A172 (cell line): ENCODE measurements around the gene DAB2. TPM values are rescaled to one million over a fixed set of nuclear protein-coding genes. Genes with fewer than 3 reads are reported as not detected.

Experiments
- DNase-seq: peaks from one replicate; pipeline ENCODE4 v3.0.0-alpha.2; 2015; ENCODE audit warnings: low spot score
- total RNA-seq: library from RNA; depleted of rRNA; stranded (reverse); fragments of >200 nt; shearing (Covaris generic); gene quantifications from 2 replicates; pipeline ENCODE4 v1.2.3, GENCODE V29; 2014

The DAB2 gene
- total RNA-seq, 1 experiment from 2014 or later, result 46.1 TPM

DNA sequence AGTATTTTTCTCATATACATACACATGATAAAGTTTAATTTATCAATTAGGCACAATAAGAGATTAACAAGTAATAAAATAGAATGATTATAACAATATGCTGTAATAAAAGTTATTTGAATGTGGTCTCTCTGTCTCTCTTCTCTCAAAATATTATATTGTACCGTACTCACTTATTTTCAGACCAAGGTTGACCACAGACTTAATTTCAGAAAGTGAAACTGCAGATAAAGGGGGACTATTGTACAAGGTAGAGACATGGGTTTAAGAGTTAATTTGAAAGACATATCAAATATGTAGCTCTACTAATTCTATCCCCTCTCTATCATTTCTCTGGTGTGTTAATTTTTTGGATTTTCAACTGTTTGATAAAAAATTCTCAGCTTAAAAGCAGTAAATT is 40.5 kb downstream of the DAB2 start:
- DNase-seq, result no peak

DNA sequence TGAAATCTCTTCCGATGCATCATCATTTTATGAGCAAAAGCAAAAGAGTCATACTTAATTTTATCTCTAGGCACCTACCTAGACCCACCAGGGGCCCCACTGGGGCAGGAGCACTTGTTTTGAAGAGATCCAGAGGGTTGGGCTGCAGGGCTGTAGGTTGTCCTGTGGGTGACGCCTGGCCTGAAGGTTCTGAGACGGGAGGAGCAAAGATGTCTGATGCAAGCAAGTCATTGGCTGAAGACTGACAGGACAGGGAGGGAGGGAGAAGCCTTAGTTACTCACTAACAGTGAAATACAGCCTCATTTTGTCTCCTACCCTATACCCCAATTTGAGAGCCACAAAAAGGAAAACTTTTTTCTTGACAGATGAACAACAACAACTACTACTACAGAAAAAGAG is 43.4 kb downstream of the DAB2 start:
- DNase-seq, result no peak

DNA sequence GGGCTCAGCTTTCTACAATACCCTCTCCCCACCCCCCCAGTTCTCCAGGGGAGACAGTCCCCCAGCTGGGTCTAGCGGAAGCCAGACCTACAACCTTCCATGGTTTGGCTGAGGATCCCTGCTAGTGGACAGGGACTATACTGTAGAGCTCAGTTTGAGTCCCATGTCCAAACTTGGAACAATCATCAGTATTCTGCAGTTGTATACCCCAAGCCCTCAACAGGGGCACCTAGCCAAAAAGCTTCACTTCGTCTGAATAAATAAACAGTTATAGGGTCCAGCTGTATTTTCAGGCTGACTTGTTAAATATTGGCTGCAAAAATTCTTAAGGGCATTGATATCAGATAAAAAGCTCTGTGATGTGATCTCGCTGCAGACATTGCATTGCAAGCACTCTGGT is 45.1 kb downstream of the DAB2 start:
- DNase-seq, result no peak

DNA sequence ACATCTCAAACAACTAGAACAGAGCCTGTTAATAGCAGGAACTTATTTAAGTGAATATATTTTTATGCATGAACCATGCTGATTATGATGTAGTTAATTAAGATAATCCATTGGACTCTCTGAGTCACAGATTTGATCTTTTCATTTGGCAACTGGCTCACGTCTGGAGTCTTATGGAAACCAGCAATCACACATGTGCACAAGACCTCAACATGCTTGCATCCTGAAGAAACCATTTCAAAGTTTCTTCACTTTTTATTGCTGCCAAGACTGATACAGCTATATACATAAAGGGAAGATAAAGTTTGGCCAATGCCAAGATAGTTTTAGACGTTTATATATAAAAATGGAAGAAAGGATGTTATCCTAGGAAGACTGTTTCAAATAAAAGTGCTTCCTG is 47.2 kb downstream of the DAB2 start:
- no peak for DNase-seq

DNA sequence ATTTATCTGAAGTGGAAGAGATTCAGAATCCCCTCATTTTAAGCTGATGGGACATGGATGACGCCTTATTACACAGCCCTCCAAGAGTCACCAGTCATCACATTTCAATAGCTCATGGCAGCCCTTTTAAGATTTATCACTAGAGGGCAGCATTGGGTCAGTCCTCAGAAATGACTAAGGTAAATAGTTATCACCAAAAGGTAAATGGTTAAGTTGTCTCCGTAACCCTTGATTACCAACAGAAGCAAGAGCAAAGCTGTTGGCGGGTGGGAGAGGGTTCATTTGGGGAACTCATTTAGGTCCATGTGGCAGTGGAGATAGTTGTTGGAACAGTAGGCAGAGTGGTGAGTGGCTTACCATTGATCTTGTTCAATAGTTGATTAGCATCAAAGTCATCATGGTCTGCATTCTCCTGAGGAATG is 48.5 kb downstream of the DAB2 start:
- peak; percentile 68 for DNase-seq

DNA sequence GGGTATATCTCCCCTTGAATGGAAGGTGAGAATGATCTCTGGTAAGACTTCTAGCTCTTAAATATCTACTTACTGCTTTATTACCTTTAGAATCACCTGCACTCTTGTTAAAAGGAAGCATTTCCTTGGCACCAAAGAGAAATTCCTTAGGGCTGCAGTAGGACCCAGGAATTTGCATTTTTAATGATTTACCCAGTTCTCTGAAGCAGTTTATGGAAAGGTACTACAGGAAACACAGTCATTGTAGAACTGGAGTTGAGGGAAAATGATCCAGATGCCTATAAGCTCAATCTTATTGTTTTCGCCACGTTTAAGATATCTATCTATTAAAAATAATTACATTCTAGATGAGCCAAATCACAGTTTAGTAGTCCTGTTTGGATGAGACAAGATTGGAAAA is 51.0 kb downstream of the DAB2 start:
- no peak for DNase-seq

DNA sequence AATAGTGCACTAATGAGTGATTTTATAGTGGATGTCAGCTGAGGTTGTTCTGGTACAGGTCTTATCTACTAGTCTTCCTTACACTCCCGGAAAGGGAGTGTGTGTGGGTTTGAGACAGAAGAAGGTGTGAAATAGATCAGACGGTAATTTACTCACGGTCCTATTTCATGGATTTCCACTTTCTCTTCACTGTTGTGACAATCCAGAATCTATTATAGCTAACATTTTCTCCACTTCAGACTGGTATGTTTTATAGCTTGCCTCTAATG is 53.5 kb downstream of the DAB2 start:
- DNase-seq, result no peak

DNA sequence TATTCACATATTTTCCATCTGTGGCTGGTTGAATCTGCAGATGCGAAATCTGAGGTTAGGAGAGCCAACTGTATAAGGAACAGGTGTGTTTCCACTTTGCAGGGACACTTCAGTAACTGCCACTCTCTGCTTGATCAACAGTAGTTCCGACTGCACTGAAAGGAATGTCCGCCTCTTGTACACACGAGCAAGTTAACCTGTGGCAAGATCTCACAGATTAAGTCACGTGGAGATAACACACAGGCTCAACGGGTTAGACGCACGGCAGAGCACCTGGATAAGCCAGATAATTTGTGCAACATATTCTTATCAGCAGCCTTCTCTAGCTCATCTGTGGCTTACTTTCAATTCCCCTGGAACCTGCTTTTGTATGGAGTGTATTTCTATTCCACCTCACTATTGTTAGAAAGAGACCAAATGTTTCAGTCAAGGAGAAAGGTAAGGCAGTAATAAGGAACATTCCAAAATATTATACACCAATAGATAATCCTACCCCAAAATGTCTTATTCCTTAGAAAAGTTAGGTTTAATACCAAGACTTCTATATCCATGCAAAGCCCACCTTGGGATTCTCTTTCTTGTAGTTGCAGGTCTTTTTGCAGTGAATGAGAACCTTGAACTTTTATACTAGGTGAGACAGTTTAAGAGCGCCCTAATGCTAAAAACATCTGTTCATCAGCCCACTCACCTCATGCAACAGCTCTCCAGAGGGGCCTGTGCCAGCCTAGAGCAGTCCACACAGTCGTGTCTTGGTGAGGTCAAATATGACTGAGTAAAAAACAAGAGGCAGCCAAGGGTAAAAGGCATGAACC is 54.0 kb downstream of the DAB2 start:
- no peak for DNase-seq

DNA sequence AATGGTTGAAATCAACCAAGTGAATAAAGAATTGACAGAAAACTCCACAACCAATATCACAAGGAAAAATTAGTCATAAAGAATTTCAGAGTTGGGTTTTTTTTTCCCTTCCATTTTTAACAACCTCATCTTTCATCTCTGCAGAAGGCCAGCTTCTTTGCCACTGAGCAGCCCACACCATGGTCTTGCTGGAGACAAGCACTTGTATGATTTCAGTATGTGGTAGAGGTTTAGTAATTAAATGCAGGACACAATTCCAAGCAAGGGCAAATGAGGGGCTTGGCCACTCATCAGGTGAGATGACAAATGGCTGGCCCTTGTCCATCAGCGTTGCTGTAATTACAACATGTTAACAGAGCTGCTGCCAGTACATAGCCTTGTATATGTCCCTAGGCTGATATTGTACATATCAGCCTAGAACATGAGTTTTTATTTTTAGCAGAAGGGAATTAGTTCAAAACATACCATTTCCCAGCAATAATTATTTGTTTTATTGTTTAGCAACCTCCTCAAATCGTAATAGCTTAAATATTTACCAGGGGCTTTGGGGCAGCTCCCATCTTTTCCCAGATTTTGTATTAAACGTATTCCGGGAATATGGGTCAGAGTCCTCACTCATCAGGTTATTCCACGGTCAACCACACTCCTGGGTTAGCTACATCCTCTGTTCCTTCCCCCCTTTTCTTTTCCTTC is 55.5 kb downstream of the DAB2 start:
- DNase-seq, result no peak

DNA sequence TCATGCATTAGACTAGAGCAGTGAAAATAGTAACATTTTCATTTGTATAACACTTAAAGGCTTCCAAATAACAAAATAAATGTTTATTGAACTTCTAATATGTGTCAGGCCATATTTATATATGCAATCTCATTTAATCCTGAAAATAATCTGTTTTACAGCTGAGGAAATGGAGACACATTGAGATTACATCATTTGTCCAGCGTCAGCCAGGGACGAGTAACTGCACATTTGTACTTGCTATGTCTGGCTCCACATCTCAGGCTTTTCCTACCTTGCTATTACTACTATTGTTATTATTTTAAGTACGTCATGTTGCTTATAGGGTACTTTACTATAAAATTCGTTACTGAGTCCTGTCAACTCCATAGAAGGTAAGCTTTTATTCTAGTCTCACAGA is 56.7 kb downstream of the DAB2 start:
- DNase-seq, result no peak

DNA sequence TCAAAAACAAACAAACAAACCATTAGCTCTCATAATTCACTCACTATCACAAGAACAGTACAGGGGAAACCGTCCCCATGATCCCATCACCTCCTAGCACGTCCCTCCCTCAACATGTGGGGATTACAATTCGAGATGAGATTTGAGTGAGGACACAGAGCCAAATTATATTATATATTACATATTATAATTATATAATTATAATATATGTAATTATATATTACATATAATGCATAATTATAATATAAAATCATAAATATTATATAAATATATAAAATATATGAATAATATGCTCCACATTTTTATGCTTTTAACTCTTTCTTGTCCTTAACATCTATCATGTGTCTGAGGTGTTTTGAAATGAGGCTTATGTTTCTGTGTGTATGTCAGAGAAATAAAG is 57.1 kb downstream of the DAB2 start:
- DNase-seq, result no peak

DNA sequence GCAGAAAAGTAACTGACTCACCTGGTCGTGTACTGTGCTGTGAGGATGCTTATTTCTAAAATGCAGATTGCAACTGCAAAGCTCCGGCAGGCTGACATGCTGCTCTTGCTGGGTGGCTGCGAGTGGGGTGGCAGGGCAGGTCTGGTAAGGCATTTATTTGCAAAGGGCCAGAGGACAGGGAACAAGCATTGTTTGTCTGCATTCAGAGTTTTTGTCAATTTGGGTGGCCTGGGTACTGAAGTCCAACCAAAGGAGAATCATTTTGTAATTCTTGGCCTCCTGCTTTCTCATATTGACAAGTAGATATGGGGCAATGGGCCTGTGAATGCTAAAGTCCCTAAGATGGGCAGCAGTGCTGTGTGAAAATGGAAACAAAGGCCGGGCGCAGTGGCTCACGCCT is 60.4 kb downstream of the DAB2 start, which contains the start of gene C9:
Gene C9, minus strand, starts transcription at position 129 of the 400 bp plus-strand sequence. Its CDS starts 31 bp downstream, at position 98.
- no peak for DNase-seq

DNA sequence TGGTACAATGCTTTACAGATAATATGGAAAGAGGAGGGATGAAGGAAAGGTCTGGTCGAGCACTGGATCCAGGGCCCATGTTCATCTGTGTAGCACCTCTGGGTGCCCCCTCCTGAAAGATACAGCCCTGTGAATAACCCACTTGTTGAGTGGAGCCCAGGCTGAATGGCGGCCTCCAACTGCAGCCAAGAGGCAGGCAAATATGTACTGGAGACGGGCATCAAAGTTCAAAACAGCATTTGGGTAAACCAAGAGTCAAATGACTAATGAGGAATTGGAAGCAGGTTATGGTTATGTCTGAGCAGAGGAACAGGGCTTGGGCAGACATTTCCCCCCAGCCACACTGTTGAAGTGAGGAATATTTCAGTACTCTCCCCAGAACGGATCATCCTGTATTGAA is 61.6 kb downstream of the DAB2 start:
- no peak for DNase-seq

DNA sequence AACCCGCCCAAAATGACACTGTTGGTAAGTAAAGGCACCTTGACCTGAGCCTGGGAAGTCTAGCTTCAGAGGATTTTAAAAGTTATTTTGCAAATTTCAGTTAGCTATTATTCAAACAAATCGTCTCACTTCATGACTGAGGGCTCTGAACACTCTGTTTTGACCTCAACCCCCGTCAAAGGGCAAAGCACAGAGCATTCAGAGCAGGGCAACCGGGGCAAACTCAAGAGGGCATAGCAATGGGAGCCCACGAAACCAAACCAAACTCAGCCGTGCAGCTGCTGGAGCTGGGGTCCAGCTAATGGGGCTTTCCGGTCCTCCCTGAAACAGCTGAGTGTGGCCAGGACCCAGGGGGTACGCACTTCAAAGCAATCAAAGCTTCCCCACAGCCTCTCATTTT is 62.1 kb downstream of the DAB2 start:
- no peak for DNase-seq

DNA sequence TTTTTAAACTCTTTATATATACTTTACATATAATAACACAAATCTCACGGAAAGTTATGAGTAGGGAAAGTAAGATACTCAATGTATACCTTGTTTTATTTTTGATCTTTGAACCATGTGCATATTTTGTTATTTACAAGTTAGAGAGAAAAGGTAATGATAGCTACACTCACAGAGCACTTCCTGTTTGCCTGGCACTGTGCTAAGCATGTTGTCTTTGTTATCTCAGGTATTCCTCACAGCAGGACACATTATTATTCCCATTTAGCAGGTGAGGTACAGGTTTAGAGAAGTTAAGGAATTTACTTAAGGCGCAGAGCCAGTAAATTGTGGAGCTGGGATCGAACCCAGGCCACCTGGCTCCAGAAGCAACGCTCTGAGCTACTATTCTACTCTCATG is 63.5 kb downstream of the DAB2 start:
- DNase-seq, result no peak

DNA sequence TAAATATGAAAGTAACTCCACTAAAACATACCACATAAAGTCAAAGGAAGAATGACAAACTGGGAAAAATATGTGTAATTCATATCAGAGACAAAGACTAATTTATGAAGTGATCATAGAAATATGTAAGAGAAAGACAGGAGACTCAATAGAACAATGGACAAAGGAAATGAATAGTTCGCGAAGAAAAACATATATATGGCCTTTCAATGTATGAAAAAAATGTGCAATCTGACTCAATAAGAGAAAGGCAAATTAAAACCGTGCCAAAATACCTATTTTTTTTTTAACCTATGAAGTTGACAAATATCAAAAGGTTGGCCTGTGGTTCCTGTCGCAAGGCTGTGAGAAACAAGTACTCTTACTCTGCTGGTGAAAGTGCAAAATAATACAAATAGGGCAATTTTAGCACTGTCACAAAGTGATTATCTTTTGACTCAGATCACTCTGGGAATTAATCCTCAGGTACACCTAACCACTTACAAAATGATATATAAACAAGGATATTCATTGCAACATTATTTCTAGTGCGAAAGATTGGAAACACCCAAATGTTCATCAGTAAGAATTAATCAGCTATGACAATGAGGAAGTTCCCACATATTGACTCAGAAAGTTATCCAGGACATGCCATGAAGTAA is 64.2 kb downstream of the DAB2 start:
- DNase-seq, result no peak

DNA sequence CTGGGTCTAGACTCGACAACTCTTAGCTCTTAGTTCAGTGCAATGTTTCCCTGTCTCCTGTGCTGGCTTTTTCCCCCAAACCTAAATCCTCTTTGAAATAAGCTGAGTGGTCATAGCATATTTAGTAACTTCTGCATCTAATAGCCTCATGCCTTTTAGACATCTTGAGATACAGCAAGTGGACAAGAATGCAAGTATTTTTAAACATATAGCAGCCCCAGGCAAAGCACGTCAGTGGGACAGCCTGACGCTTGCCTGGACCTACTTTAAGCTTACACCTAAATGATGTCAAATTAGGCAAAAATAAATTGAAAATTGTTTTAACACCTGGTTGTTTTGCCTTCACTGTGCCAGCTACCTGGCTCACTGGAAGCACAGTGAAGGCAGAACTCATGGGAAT is 68.5 kb downstream of the DAB2 start:
- DNase-seq, result no peak

DNA sequence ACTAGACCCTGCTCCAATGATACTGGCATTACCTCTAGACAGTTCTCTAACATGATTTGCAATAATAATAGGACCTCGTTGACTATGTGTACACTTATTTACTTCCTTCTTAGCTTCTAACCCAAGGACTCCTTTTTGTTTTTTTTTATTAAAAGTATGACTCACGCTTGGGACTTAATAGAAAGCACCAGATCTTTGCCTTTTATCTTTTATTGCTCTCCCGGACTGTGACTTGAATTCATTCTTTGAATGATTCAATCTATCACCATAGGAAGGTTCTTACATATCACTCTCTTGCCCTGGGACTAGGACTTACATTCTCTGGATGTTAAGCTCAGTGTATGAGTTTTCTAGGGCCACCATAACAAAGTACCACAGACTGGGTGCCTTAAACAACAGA is 69.5 kb downstream of the DAB2 start:
- peak; percentile 15 for DNase-seq

DNA sequence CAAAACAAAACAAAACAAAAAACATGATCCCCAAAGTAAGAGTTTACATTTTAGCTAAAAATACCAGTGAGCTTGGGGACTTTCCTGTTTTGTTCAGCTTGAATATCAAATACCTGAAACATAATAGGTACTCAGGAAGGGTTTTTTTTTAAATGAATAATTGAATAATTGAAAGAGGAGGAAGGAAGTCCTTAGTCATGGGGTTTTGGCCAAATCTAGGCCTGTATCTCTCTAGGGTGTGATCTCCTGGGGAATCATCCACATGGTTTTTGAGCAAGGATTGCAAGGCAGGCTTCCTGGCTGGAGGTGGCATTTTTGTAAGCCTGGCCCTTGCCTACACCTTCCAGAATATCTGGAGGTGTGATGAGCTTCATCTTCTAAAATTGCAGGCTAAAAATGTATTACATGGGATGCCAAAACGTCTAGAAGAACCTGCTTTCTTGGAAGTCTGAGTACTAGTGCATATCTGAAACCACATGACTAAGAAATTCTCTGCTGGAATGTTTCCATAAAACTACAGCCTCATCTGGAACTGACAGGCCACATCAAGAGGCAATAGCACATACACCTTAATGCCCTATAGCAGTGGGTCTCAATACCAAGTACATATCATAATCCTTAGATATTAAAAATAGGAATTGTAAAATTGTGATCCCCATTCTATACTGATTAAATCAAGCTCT is 70.9 kb downstream of the DAB2 start:
- no peak for DNase-seq

DNA sequence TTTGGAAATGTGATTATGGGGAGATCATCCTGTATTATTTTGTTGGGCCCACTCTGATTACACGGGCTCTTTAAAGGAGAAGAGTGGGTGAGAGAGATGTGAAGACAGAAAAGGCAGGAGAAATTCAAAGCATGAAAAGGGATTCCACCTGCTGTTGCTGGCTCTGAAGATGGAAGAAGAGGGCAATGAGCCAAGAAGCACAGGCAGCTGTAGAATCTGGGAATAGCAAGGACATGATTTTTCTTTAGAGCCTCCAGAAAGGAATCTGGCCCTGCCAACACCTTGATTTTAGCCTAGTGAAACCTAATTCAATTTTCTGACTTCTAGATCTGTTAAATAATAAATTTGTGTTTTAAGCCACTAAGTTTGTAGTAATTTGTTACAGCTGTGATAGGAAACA is 71.8 kb downstream of the DAB2 start:
- DNase-seq, result no peak

DNA sequence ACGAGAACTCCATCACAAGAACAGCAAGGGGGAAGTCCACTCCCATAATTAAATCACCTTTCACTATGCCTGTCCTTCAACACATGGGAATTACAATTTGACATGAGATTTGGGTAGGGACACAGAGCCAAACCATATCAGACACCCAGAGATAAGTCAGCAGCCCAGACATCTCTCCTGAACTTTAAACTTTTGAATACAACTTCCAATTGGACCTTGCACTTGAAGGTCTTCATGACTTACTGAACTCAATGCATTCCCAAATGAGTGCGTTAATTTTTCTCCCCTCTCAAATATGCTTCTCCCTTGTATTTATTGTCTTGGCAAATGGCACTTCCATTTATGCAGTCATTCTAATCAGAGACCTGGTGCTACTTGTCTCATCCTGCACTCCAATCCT is 72.6 kb downstream of the DAB2 start:
- no peak for DNase-seq

DNA sequence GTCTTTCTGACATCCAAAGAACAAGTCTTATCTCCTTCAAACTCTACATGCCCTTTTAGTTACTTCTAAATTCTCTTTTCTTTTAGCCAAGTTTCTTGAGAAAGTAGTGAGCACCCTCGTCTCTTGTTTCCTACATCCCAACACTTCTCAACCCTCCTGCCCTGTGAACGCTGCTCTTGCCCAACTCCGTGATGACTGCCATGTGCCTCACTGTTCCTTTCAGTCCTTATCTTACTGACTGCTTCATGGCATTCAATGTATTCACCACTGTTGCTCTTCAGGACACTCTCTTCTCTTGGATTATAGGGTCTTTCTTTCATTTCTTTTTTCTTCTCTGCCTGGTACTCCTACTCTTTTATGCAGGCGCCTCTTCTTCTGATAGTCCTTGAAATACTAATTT is 75.3 kb downstream of the DAB2 start:
- no peak for DNase-seq

DNA sequence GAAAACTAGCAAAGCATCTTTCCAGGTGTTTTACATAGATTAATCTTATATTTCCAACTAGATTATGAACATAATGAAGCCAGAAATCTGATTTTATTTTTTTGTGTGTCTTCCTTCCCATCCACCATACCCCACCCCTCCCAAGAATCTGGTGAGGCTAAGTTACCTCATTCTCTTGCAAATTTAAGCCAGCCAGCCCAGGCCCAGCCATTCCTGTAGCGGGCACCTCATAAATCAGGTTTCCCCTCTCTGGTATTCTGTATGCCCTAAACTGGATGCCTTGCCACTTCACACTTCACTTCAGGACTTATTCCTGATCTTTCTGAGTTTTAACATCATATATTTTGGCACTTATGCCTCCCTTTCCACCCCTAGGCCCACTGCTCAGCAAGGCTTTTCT is 82.3 kb downstream of the DAB2 start:
- DNase-seq, result no peak
